ENCODE measurements around the gene WDR87.
"Not testable (repeated sequence)": the region's sequence is repeated elsewhere in the genome, so short reads cannot be mapped to it uniquely, and the experiment has no call there.

The WDR87 gene

GRCh38 chr19:37874784-37875183 is 31.6 kb downstream of the WDR87 start:
- DNase-seq, result no peak

DNA sequence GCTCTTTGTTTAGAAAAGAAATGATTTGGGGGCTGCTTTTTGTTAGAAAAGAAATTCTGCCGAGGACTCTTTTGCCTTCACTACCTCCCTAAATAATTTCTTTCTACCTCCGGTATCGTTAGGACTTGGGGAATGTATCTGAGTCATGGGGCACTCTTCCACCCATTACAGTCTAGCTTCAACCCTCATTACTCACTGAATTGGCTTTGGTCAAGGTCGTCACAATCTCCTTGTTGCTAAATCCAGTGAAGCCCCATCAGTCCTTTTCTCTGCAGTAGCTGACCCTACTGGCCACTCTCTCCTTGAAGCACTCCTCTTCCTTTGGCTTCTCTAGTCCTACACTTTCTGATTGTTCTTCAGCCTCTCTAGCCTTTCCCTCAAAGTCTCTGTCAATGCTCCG is 34.0 kb downstream of the WDR87 start:
- DNase-seq, result no peak

- DNase-seq, result no peak
Observed at GRCh38 chr19:37869766-37870340, 36.5 kb downstream of the WDR87 start.

DNA sequence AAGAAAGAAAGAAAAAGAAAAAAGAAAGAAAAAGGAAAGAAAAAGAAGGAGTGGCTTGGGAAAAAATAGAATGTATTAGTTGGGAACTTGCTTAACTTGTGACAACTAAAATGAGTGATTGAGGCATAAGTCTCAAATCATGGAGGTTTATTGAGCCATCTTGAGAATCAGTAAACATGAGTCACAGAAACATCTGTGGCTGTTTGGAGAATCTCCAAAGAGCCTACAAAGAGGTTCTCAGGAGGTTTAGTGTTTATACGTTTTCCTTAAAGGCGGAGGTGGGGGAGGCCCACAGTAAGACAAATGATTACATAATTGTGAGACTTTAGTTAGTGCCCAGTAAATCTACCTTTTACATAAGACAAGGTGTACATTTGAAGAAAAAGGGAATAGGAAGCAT is 38.6 kb downstream of the WDR87 start:
- no peak for DNase-seq

DNA sequence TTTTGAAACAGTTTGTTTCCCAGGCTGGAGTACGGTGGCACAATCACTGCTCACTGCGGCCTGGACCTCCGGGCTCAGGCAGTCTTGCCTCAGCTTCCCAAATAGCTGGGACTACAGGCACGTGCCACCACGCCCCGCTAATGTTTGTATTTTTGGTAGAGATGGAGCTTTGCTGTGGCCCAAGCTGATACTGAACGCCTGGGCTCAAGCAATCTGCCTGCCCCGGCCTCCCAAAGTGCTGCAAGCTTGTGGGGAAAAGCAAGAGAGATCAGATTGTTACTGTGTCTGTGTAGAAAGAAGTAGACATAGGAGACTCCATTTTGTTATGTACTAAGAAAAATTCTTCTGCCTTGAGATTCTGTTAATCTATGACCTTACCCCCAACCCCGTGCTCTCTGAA is 40.5 kb downstream of the WDR87 start:
- not testable (repeated sequence) for DNase-seq

GRCh38 chr19:37864501-37864900 is 41.9 kb downstream of the WDR87 start:
- no peak for DNase-seq

- DNase-seq, result peak; percentile 27
Observed at GRCh38 chr19:37855098-37855497, 51.3 kb downstream of the WDR87 start.

DNA sequence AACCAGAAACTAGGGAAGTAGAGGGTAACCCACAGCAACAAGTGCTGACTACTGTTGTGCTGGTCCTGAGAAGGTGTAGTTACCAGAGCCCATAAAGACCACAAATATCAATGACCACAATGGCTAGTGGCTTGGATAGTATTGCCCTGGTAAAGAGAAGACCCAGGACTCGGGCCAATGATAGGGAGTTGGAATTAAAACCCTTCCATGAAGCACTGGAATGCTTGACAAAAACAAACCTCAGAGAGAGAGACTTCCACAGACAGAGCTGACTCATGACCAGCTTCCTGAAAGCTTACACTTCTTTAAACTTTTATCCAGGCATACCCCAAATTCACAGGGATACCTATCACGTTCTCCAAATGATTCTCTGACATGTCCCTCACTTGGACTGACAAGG is 60.5 kb downstream of the WDR87 start:
- no peak for DNase-seq

Data from CD4-positive, alpha-beta T cell treated with Interleukin-10 for 1 hour (primary cell).